Left cardiac atrium (tissue), 4 donors: Measurements from ENCODE around the gene CDKAL1. TPM values are rescaled to one million over a fixed set of nuclear protein-coding genes. Genes with fewer than 3 reads are reported as not detected.
A peak's percentile ranks its signal among the peaks of the same experiment; 100 is the strongest.
"Not testable (repeated sequence)": the region's sequence is repeated elsewhere in the genome, so short reads cannot be mapped to it uniquely, and the experiment has no call there.

Experiments used
- ATAC-seq, 2 donors: fragments of 200-7000 bp; cut with Tn5 transposase; one replicate each; pipeline ENCODE4 v1.9.1; 2020; ENCODE audit warnings: mild to moderate bottlenecking in 2 of 2, moderate library complexity in 2 of 2
- DNase-seq: peaks from one replicate; pipeline ENCODE4 v3.0.0-alpha.2; 2020
- intact Hi-C, 2 donors: fragments of 100-400 bp; cut with DNase I; formaldehyde crosslinking; loops; one replicate each; pipeline versions ENCODE4 v1.14.1 to v1.15.1; 2022 to 2023
- total RNA-seq, 2 donors: library from RNA; stranded (reverse); fragmentation: NEBNext Ultra II Directional; extraction: Animal tissue kit (Norgen Biotek cat#: 25700); gene quantifications; one replicate each; pipeline ENCODE4 v1.2.1, GENCODE V29; 2021
- donor health status: DM: no; HTN: yes; CAD: no.
- donor health status: DM: no; HTN: yes; CAD: no; lungs with severe emphysema.
- donor health status: DM: yes; HTN: yes; CAD: no.
- donor health status: Dilated cardiomyopathy.

Gene CDKAL1
- total RNA-seq, 2 donors from 2014 or later = 9.8 to 10.8 TPM

- intact Hi-C loops = no loop called here
- ATAC-seq (no peak), DNase-seq (no peak)
These were observed 266.4 kb downstream of the CDKAL1 start for GRCh38 chr6:20800653-20801052.

DNA sequence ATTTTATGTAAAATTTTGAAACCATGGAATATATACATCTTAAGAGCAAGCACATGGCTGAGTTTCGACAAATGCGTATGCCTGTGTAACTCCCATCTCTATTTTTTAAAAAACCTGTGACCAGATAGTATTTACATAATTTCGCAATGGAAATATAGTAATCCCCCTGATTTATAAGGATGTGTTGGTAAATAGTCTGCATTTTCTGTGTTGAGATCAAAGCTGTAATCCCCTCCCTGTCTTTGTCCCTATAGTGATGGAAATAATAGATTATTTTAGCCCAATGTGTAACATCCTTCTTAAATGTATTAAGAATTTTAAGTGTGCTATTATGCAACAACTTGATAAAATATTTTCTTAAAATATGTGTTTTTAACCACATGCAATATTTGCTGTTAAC is 267.3 kb downstream of the CDKAL1 start:
- intact Hi-C loops = no loop called here
- ATAC-seq (no peak), DNase-seq (no peak)

DNA sequence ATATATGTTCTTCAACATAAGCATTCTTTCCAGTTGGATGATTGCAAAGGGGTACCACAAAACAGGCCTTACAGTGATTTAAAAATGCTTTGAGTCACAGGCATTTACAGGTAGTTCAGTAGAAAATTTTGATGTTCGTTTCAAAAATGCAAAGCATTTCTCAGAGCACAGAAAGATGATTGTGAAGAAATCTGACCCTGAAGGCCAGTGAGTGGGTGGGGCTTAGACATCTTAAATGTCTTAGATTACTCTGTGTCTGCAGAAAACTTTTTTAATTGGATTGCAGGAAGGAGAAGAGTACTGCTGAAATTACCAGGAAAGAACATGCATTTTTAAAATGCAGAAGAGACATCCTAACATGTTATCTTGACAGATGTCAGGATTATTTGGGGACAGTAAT is 268.3 kb downstream of the CDKAL1 start:
- intact Hi-C loops = no loop called here
- DNase-seq (no peak), ATAC-seq (peak in 1 of 2 donors; percentile 14)

- intact Hi-C loops = no loop called here
- no peak for ATAC-seq
- no peak for DNase-seq
These were observed 270.8 kb downstream of the CDKAL1 start for GRCh38 chr6:20805021-20805420.

- intact Hi-C loops = no loop called here
- no peak for ATAC-seq
These were observed 272.4 kb downstream of the CDKAL1 start for GRCh38 chr6:20806669-20807068.

DNA sequence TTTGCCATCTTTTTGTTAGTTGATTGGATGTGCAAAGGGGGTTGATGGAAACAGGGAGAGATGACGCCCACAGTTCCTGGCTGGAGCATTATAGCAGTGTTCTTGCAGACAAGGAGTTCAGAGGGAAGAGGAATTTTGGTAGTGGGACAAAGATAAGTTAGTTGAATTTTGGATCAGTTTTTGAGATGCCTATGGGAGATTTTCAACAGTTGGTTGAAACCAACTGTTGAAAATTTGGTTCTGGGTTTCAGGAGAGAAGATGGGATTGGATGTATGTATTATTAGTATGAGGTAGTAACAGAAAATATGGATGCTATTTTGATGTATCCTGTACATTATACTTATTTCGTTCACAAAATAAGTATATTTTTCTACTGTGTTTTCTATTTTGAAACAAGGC is 274.2 kb downstream of the CDKAL1 start:
- no peak for DNase-seq
- no peak for ATAC-seq
- intact Hi-C loops = no loop called here

More at GRCh38 chr6:20806669-20807068, 272.4 kb downstream of the CDKAL1 start:
- no peak for DNase-seq

- peak in 1 of 2 donors; percentile 43 for ATAC-seq
These were observed 274.7 kb downstream of the CDKAL1 start for GRCh38 chr6:20808924-20809323.

DNA sequence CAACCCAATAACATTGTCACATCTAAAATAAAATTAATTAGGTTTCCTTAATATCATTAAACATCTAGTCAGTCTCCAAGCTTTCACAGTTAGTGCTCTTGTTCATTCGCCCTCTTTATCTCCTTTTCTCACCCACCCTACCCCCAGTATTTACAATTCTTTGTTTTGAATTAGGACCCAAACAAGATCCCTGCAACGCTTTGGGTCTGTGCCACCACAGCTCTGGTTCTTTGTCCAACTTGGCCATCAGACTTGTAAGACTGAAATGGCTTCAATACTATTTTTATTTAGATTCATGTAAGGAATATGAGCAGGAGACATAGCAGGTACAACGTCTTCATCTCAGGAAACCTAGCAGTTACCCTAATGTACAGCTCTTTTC is 276.5 kb downstream of the CDKAL1 start:
- ATAC-seq = peak in 1 of 2 donors; percentile 33
- intact Hi-C loops = no loop called here
- peak; percentile 33 for DNase-seq

More at GRCh38 chr6:20808924-20809323, 274.7 kb downstream of the CDKAL1 start:
- intact Hi-C loops = no loop called here
- no peak for DNase-seq

DNA sequence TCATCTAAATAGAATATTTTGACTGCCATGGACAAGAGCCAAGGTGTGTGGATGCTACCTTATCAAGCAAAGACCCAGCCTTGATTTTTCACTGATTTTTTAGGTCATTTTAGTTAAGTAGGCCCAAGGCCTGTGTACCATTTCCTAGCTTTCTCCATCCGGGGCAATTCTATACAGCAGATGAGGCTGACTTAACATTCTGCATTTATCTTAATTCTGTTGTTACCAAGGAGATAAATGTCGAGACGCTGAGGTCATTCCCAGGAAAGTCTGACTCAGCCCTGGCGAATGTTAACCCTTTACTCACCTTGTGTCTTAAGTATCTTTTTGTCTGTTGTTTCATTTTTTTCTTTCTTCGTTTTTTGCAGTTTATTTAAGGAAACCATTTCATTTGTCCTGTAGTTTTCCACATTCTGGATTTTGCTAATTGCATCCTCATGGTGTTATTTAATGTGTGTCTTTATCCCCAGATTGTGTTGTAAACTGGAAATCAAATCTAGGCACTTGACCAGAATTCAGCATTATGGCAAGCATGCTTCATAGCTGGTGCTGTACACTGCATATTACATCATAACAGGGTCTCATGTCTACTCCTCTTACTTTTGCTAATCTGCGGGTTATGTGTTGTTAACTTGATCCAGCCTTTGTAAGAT is 277.0 kb downstream of the CDKAL1 start:
- intact Hi-C loops = no loop called here
- DNase-seq (no peak), ATAC-seq (peak; percentile 55 to 94)

DNA sequence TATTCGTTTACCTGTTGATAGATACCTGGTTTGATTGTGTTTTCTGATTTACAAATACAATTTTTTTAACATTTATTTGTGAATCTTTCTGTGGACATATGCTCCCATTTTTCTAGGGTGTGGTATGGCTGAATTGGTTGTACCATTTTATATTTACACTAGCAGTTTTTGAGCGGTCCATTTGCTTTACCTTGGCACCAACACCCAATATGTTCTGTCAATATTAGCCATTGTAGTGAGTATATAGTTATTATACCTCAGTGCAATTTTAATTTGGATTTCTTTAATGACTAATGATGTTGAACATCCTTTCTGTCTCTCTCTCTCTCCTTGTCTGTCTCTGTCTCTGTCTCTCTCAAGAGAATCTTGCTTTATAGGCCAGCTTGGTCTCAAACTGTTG is 278.5 kb downstream of the CDKAL1 start:
- intact Hi-C loops = no loop called here
- ATAC-seq (no peak), DNase-seq (no peak)

- intact Hi-C loops = no loop called here
- no peak for DNase-seq
- ATAC-seq = no peak
These were observed 280.2 kb downstream of the CDKAL1 start for GRCh38 chr6:20814494-20814893.

DNA sequence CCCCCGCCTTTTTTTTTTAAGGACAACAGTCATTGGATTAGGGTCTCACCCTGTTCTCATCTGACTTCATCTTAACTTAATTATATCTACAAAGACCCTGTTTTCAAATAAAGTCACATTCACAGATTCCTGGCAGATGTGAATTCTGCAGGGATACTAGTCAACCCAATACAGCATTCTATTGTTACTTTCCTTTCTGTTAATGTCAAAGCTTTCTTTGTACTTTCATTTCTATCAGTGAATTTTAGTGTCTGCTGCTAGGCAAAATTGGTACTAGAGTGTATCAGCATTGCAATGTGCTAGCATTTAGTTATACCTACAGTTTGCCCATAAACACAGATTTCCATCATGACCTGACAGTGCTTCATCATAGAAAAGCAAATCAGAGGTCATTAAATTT is 281.9 kb downstream of the CDKAL1 start:
- DNase-seq (no peak), ATAC-seq (no peak)
- intact Hi-C loops = no loop called here

DNA sequence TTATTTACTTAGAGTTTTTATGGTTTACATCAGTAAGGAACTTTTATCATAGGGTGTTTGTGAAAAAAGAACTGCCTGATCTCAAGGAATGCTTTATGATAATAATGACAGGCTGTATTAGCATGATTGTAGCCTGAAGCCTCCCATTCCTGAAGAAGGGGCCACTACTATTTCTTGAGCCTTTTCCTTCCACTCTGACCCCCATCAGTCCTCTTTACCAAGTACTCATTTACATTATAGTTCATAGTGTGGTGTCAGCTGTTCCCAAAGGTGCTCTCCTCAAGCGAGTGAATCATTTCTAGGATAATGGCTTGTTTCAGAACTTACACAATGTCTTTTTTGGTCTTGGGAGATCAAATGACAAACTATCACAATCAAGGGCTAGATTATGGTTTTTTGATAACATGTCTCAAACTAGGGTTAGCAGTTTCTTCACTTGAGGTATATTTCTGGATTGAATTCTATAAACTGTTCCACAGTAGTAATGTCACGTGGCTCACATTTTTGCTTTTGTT is 283.6 kb downstream of the CDKAL1 start:
- intact Hi-C loops = no loop called here
- ATAC-seq = no peak
- DNase-seq = no peak

GRCh38 chr6:20819774-20820400 is 285.6 kb downstream of the CDKAL1 start:
- no peak for DNase-seq
- ATAC-seq = no peak
- intact Hi-C loops = no loop called here

DNA sequence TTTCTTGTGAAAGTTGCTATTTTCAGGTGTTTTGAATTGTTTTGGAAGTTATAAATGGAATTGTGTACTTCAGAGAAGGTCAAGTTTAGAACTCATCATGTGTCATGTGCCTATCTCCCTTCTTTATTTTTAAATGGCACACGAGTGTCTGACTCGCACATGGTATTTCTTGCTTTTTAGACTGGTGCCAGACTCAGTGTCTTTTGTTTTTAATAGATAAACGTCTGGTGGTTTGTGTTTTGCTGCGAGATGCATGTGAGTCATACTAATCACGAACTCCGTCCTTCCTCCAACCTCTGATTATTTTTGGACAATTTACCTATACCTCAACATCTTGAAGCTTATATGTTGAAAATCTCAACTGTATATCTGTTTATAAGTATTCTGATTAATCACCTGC is 292.1 kb downstream of the CDKAL1 start:
- peak in 1 of 2 donors; percentile 78 for ATAC-seq
- intact Hi-C loops = no loop called here
- DNase-seq = no peak

DNA sequence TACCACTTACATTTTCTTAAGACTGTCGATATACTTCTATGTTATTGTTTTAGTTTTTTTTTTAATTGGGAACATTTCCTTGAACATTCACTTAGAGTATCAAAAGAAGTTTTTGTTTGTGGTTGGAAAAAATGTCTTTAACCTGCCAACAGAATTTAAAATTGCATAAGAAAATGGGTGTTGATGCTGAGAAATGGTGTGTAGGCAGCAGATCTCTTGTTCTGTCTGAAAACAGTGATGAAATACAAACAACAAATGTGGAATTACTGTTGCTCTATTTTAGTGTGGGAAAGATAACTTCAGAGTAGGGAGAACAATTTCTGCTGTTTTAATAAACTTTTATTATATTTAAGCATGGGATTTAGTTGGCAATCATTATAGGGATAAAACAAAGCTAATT is 293.5 kb downstream of the CDKAL1 start:
- no peak for DNase-seq
- intact Hi-C loops = no loop called here
- peak; percentile 55 to 84 for ATAC-seq

GRCh38 chr6:20830576-20830975 is 296.3 kb downstream of the CDKAL1 start:
- ATAC-seq (no peak), DNase-seq (no peak)
- intact Hi-C loops = no loop called here

GRCh38 chr6:20831251-20831650 is 297.0 kb downstream of the CDKAL1 start:
- DNase-seq, ATAC-seq, intact Hi-C loops: not testable (repeated sequence)

GRCh38 chr6:20833881-20834515 is 299.7 kb downstream of the CDKAL1 start:
- ATAC-seq (no peak), DNase-seq (no peak)
- intact Hi-C loops = no loop called here

GRCh38 chr6:20835315-20836010 is 301.2 kb downstream of the CDKAL1 start:
- intact Hi-C loops = no loop called here
- ATAC-seq (no peak), DNase-seq (no peak)
